Adrenal gland (tissue), 12 donors: ENCODE data around the gene UBE3B. TPM values are rescaled to one million over a fixed set of nuclear protein-coding genes. Genes with fewer than 3 reads are reported as not detected.

Experiments
- DNase-seq, 7 donors: peaks; one replicate each; pipeline ENCODE4 v3.0.0-alpha.2; 2019 to 2020
- H3K27ac ChIP-seq, 5 donors: fragments of 200-600 bp; sonication (generic) in 4 of 5; 1 replicate in 3 of 5; 2 replicates in 2 of 5; pipeline versions ENCODE4 v1.5.1 to v1.8.0; 2016 to 2020; ENCODE audit warnings: mild to moderate bottlenecking in 1 of 5
- H3K27me3 ChIP-seq: fragments of 200-600 bp; 2 replicates; pipeline ENCODE4 v1.8.0; 2021
- H3K36me3 ChIP-seq, 2 donors: fragments of 200-600 bp; replicated peaks in 1 of 2; 1 replicate in 1 of 2; 2 replicates in 1 of 2; pipeline versions ENCODE4 v1.5.1 to v1.8.0; 2018 to 2022
- H3K4me1 ChIP-seq, 2 donors: fragments of 200-600 bp; replicated peaks in 1 of 2; 1 replicate in 1 of 2; 2 replicates in 1 of 2; pipeline versions ENCODE4 v1.5.1 to v1.8.0; 2018 to 2021
- H3K4me3 ChIP-seq, 4 donors: fragments of 200-600 bp; sonication (generic) in 3 of 4; one replicate each; pipeline ENCODE4 v1.5.1; 2016 to 2018
- H3K9me3 ChIP-seq, 3 donors: fragments of 200-600 bp; sonication (generic) in 1 of 3; replicated peaks in 1 of 3; 1 replicate in 2 of 3; 2 replicates in 1 of 3; pipeline versions ENCODE4 v1.5.1 to v1.8.0; 2016 to 2021
- POLR2A ChIP-seq, 2 donors: fragments of 450-650 bp; IDR thresholded peaks; one replicate each; pipeline ENCODE4 v1.6.1; 2017; ENCODE audit warnings: antibody characterized with exemption in 2 of 2, mild to moderate bottlenecking in 2 of 2, moderate library complexity in 1 of 2
- WGBS, 4 donors: extraction: QIAGEN DNeasy Blood & Tissue Kit in 2 of 4; methylation state at CpG; one replicate each; pipeline versions ENCODE4 v1.1.5 to v1.1.7; 2013 to 2017; 5-methylcytosine and 5-hydroxymethylcytosine counted together
- intact Hi-C, 2 donors: fragments of 100-400 bp; cut with DNase I; formaldehyde crosslinking; loops; one replicate each; pipeline versions ENCODE4 v1.14.1 to v1.15.0; 2022 to 2023
- polyA plus RNA-seq, 3 donors: library from polyadenylated mRNA; stranded (reverse); fragments of 200-250 nt in 2 of 3; fragments of 350-450 nt in 1 of 3; fragmentation: Illumina TruSeq in 1 of 3; extraction: RNeasy Lipid Tissue Mini Kit (QIAGEN cat#74804) in 1 of 3; gene quantifications; one replicate each; pipeline ENCODE4 v1.2.3, GENCODE V29; 2013 to 2014
- total RNA-seq, 9 donors: library from RNA; depleted of rRNA in 4 of 9; stranded (reverse); fragments of >200 nt in 4 of 9; fragments of 120-200 nt in 1 of 9; fragmentation: NEBNext Ultra II Directional in 1 of 9; extraction: Animal tissue kit (Norgen Biotek cat#: 25700) in 1 of 9; gene quantifications; one replicate each; pipeline versions ENCODE4 v1.1.0 to v1.2.4, GENCODE V29; 2013 to 2023
- TF ChIP-seq, protein P1 (sequence below), 6 experiments: fragments of 450-650 bp in 4 of 6; fragments of 200-600 bp in 2 of 6; sonication (generic) in 1 of 6; IDR thresholded peaks; 1 replicate in 5 of 6; 2 replicates in 1 of 6; pipeline versions ENCODE4 v1.5.1 to v1.8.0; 2016 to 2021; ENCODE audit warnings: antibody characterized with exemption in 6 of 6, mild to moderate bottlenecking in 2 of 6, moderate library complexity in 1 of 6
- donor health status: healthy with polysubstance abuse.
- donor health status: Bipolar disorder and iron deficiency.
- donor health status: DM: yes; HTN: yes; CAD: no.
- donor health status: DM: no; HTN: no; CAD: no.
- donor health status: DM: no; HTN: no; CAD: no.
- donor health status: DM: yes; HTN: yes; CAD: no.

UBE3B gene
- total and polyA plus RNA-seq, 12 donors, result 16.0 to 79.5 (median 39.5) TPM

GRCh38 chr12:109567296-109567695 lies 89.9 kb downstream of the UBE3B start:
- Histone ChIP-seq H3K4me3 (no peak overlapping the region), H3K27me3 (no peaks in the 10 kb centered on the region), H3K9me3 (no peaks in the 10 kb centered on the region), H3K4me1 (peaks cover 0 to 18% of the 10 kb centered on the region in 2 donors), H3K36me3 (peaks cover 0 to 26% of the 10 kb centered on the region in 2 donors), H3K27ac (peak overlapping the region in 1 of 5 donors; percentile 82)
- no peak for TF ChIP-seq POLR2A (IDR thresholded peaks at IDR 0.05)
- TF ChIP-seq, protein P1, sequence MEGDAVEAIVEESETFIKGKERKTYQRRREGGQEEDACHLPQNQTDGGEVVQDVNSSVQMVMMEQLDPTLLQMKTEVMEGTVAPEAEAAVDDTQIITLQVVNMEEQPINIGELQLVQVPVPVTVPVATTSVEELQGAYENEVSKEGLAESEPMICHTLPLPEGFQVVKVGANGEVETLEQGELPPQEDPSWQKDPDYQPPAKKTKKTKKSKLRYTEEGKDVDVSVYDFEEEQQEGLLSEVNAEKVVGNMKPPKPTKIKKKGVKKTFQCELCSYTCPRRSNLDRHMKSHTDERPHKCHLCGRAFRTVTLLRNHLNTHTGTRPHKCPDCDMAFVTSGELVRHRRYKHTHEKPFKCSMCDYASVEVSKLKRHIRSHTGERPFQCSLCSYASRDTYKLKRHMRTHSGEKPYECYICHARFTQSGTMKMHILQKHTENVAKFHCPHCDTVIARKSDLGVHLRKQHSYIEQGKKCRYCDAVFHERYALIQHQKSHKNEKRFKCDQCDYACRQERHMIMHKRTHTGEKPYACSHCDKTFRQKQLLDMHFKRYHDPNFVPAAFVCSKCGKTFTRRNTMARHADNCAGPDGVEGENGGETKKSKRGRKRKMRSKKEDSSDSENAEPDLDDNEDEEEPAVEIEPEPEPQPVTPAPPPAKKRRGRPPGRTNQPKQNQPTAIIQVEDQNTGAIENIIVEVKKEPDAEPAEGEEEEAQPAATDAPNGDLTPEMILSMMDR (IDR thresholded peaks at IDR 0.05), result no peak
- intact Hi-C loops, result no loop called here
- 90 to 94% (median 92%) methylated on average over 10 of the region's 10 CpGs for WGBS, 4 donors
- no peak for DNase-seq

DNA sequence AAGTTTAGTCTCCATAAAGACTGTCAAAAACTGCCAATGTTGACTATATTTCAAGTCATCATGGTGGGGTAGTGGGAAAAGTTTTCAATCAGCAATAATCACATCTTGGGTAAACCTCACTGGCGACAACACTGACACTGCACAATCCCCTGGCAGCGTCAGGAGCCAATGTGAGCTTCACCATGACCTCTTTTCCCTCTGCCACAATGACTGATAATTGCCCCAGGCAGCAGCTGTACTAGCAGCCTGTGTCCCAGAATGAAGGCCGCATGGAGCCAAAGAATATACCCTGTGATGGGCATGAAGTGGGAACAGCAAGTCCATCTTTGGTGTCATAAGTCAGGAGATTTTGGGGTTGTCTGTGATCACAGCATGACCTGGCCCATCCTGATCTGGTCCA lies 90.5 kb downstream of the UBE3B start:
- Histone ChIP-seq H3K4me3 (no peak overlapping the region), H3K27me3 (no peaks in the 10 kb centered on the region), H3K4me1 (peaks cover 4 to 24% of the 10 kb centered on the region in 2 donors), H3K9me3 (no peaks in the 10 kb centered on the region), H3K36me3 (peaks cover 0 to 26% of the 10 kb centered on the region in 2 donors), H3K27ac (peak overlapping the region in 4 of 5 donors; percentile 33 to 82 (median 59))
- TF ChIP-seq, protein P1 (IDR thresholded peaks at IDR 0.05), result no peak
- TF ChIP-seq POLR2A (IDR thresholded peaks at IDR 0.05), result no peak
- intact Hi-C loops, result no loop called here
- WGBS, 4 donors, result 38 to 54% (median 47%) methylated on average over 2 to 3 of the region's 3 CpGs
- DNase-seq, result peak in 6 of 7 donors; percentile 29 to 88 (median 58)

DNA sequence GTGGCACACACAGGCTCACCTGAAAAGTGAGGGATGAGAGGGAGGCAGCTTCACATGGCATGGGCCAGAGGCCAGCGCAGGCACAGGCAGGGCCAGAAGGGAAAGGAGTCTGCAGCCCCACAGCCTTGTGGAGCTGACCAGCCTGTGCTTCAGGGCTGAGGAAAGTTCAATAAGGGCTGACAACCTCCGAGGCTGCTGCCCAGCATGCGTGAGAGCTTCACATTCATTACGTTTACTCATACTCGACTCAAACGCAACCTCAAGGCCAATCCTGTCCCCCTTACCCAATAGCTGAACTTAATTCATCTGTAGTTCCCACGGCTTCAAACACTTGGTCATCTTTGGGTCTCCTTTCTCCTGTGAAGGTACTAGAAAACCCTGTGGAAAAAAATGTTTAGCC lies 91.1 kb downstream of the UBE3B start:
- Histone ChIP-seq H3K36me3 (peaks cover 0 to 26% of the 10 kb centered on the region in 2 donors), H3K4me3 (no peak overlapping the region), H3K9me3 (no peaks in the 10 kb centered on the region), H3K27me3 (no peaks in the 10 kb centered on the region), H3K27ac (peak overlapping the region in 4 of 5 donors; percentile 33 to 82 (median 59)), H3K4me1 (peaks cover 5 to 24% of the 10 kb centered on the region in 2 donors)
- 45 to 63% (median 52%) methylated on average over 7 of the region's 7 CpGs for WGBS, 4 donors
- intact Hi-C loops, result no loop called here
- TF ChIP-seq POLR2A (IDR thresholded peaks at IDR 0.05), result peak in 1 of 2 donors; percentile 36
- TF ChIP-seq, protein P1 (IDR thresholded peaks at IDR 0.05), result no peak
- peak in 5 of 7 donors; percentile 43 to 84 (median 61) for DNase-seq

DNA sequence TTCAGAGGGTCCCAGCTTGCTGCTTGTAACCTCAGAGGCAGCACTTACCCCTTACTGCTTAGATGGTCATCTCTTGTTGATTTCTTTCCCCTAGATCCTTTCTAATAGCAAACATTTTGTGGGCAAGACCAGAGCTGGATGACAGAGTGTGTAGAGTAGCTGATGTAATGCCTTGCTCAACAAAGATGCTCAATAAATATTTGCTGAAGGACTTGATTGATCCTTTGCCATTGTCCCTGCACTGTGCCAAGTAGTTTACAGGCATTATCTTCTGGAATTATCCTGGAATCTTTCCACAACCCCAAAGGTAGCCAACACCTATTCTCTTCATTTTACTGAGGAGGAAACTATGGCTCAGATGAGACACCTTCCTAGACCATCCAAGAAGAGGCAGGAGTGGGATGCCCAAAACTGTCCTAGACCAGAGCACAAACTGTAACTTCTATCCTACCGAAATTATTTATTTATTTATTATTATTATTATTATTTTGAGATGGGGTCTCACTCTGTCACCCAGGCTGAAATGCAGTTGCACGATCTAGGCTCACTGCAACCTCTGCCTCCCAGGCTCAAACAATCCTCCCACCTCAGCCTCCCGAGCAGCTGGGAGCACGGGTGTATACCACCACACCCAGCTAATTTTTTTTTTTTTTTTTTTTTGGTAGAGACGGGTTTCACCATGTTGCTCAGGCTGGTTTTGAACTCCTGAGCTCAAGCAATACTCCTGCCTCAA lies 94.5 kb downstream of the UBE3B start:
- DNase-seq, result no peak
- intact Hi-C loops, result no loop called here
- H3K4me3 ChIP-seq, result no peak overlapping the region
- H3K27ac ChIP-seq, result peak overlapping the region in 4 of 5 donors; percentile 27 to 93 (median 80)
- WGBS, 4 donors, result 77 to 88% (median 84%) methylated on average over 4 to 5 of the region's 5 CpGs
- H3K9me3 ChIP-seq, result no peaks in the 10 kb centered on the region
- H3K36me3 ChIP-seq, result peaks cover 0 to 20% of the 10 kb centered on the region in 2 donors
- no peaks in the 10 kb centered on the region for H3K27me3 ChIP-seq
- peaks cover 13 to 38% of the 10 kb centered on the region in 2 donors for H3K4me1 ChIP-seq
- TF ChIP-seq POLR2A (IDR thresholded peaks at IDR 0.05), result no peak
- TF ChIP-seq, protein P1 (IDR thresholded peaks at IDR 0.05), result no peak
